GM12874 (cell line): ENCODE measurements around the gene CDC42BPA.

Source experiments
- CTCF ChIP-seq: IDR thresholded peaks from 2 replicates; pipeline ENCODE4 v1.5.1; 2011; ENCODE audit warnings: low read depth, mild to moderate bottlenecking, control low read depth, low read length, moderate library complexity; ENCODE audit not compliant: insufficient read depth

Gene CDC42BPA

GRCh38 chr1:227285745-227286144 is 32.5 kb downstream of the CDC42BPA start:
- TF ChIP-seq CTCF = no peak

- TF ChIP-seq CTCF = no peak
Measured at GRCh38 chr1:227281371-227281770, 36.9 kb downstream of the CDC42BPA start.

GRCh38 chr1:227280836-227281235 is 37.5 kb downstream of the CDC42BPA start:
- TF ChIP-seq CTCF = no peak

GRCh38 chr1:227273557-227273956 is 44.7 kb downstream of the CDC42BPA start:
- no peak for TF ChIP-seq CTCF

- TF ChIP-seq CTCF = no peak
Measured at GRCh38 chr1:227272428-227272827, 45.9 kb downstream of the CDC42BPA start.

- TF ChIP-seq CTCF = no peak
Measured at GRCh38 chr1:227270554-227270953, 47.7 kb downstream of the CDC42BPA start.

GRCh38 chr1:227268943-227269342 is 49.3 kb downstream of the CDC42BPA start:
- TF ChIP-seq CTCF = no peak

GRCh38 chr1:227265891-227266290 is 52.4 kb downstream of the CDC42BPA start:
- TF ChIP-seq CTCF = no peak
